ENCODE results near the gene ZNF302. TPM values are rescaled to one million over a fixed set of nuclear protein-coding genes. Genes with fewer than 3 reads are reported as not detected.

The ZNF302 gene
- total RNA-seq, 1 experiment from 2014 or later = 26.4 TPM

- no peak overlapping the region for H3K4me3 ChIP-seq (ENCODE audit: low read depth in 2 of 2, low read length in 2 of 2)
- peaks cover 3% of the 10 kb centered on the region for H3K4me1 ChIP-seq (ENCODE audit: control insufficient read depth, insufficient read depth, low read length)
- no peak overlapping the region for H3K27ac ChIP-seq (ENCODE audit: low read length)
- no peaks in the 10 kb centered on the region for H3K36me3 ChIP-seq (ENCODE audit: control insufficient read depth, insufficient read depth, low read length)
- POLR2A ChIA-PET = no interaction called here
- no TSS peak for BruUV-seq (replicated peaks)
- in situ Hi-C loops (cut with HindIII; ENCODE audit: low pct_unique_long_range_greater_than_20kb, low sequenced_read_pairs) (no loop called here), intact Hi-C loops (cut with micrococcal nuclease; ENCODE audit: unreplicated experiment) (no loop called here)
- CTCF ChIA-PET = no interaction called here
- H3K27me3 ChIP-seq (ENCODE audit: control insufficient read depth, insufficient read depth, low read length) = no peaks in the 10 kb centered on the region
- ATAC-seq (no peak), DNase-seq (ENCODE audit: low read depth, low spot score) (no peak)
- H3K9me3 ChIP-seq (ENCODE audit: control insufficient read depth, insufficient read depth, low read depth, low read length) = no peaks in the 10 kb centered on the region
- no peak for TF ChIP-seq POLR2AphosphoS5 (IDR thresholded peaks at IDR 0.05; ENCODE audit: low read depth, low read length)
- TF ChIP-seq CTCF (IDR thresholded peaks at IDR 0.05) = no peak
- TF ChIP-seq TCF7L2 (IDR thresholded peaks at IDR 0.05; ENCODE audit: low read depth, low read length) = no peak
- TF ChIP-seq REST (IDR thresholded peaks at IDR 0.05; ENCODE audit: insufficient read depth in 1 of 2, low read depth in 2 of 2, low read length in 1 of 2) = no peak
- no peak for TF ChIP-seq SIN3A (IDR thresholded peaks at IDR 0.05; ENCODE audit: borderline replicate concordance, insufficient read depth, low read depth, low read length)
Measured at GRCh38 chr19:34669305-34669704, 8.2 kb upstream of the ZNF302 start.

- no peak overlapping the region for H3K27ac ChIP-seq (ENCODE audit: low read length)
- H3K4me3 ChIP-seq (ENCODE audit: low read depth in 2 of 2, low read length in 2 of 2) = no peak overlapping the region
- no peak for ATAC-seq
- no peaks in the 10 kb centered on the region for H3K27me3 ChIP-seq (ENCODE audit: control insufficient read depth, insufficient read depth, low read length)
- in situ Hi-C loops (cut with HindIII; ENCODE audit: low pct_unique_long_range_greater_than_20kb, low sequenced_read_pairs) (no loop called here), intact Hi-C loops (cut with micrococcal nuclease; ENCODE audit: unreplicated experiment) (no loop called here)
- BruUV-seq (replicated peaks) = no TSS peak
- ChIA-PET POLR2A (no interaction called here), CTCF (no interaction called here)
- TF ChIP-seq TCF7L2 (IDR thresholded peaks at IDR 0.05; ENCODE audit: low read depth, low read length) (no peak), SIN3A (IDR thresholded peaks at IDR 0.05; ENCODE audit: borderline replicate concordance, insufficient read depth, low read depth, low read length) (no peak), REST (IDR thresholded peaks at IDR 0.05; ENCODE audit: insufficient read depth in 1 of 2, low read depth in 2 of 2, low read length in 1 of 2) (no peak), CTCF (IDR thresholded peaks at IDR 0.05) (no peak), POLR2AphosphoS5 (IDR thresholded peaks at IDR 0.05; ENCODE audit: low read depth, low read length) (no peak)
- H3K9me3 ChIP-seq (ENCODE audit: control insufficient read depth, insufficient read depth, low read depth, low read length) = no peaks in the 10 kb centered on the region
- no peak for DNase-seq (ENCODE audit: low read depth, low spot score)
- H3K4me1 ChIP-seq (ENCODE audit: control insufficient read depth, insufficient read depth, low read length) = peaks cover 4% of the 10 kb centered on the region; the same call in 1 of the 2 replicates
- no peaks in the 10 kb centered on the region for H3K36me3 ChIP-seq (ENCODE audit: control insufficient read depth, insufficient read depth, low read length)
Measured at GRCh38 chr19:34671972-34672371, 5.5 kb upstream of the ZNF302 start.

Data from Panc1 (cell line).